NCI-H1694 treated with DMSO at 0.1 percent for 48 hours (cell line): ENCODE results near the gene UST.
"Not testable (repeated sequence)": the region's sequence is repeated elsewhere in the genome, so short reads cannot be mapped to it uniquely, and the experiment has no call there.

ENCODE experiments used
- DNase-seq: peaks from one replicate; lab custom pipeline; 2025; lab: John Stamatoyannopoulos, UW

The UST gene

DNA sequence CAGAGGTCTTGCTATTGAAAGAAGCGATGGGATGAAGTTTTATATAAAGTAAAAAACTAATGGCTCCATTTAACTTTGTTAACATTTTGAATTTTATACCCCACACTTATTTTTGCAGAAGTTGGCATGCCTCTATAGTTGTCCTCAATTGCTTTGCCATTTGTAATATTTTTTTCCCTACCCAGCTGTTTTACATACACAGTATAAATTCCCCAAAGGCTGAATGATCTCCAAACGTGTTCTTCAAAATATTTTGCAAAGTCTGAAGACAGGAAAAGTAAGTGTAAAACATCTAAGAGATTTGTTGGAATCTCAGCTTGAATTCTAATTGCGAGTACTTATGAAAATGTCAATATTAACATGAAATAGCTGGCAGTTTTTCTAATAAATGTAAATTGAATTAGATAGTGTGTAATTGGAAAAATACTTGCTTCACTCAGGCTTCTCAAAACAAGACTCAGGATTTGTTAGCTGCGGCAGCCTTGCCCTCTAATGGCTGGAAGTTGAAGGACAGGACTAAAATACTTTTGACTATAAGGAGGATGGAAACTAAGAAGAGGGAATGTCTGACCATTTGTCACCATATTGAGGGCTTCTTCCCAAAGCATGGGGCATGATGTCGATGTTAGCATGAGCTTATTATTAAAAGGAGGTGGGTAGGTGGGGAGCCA, 226.8 kb downstream of the UST start:
- DNase-seq, result no peak

DNA sequence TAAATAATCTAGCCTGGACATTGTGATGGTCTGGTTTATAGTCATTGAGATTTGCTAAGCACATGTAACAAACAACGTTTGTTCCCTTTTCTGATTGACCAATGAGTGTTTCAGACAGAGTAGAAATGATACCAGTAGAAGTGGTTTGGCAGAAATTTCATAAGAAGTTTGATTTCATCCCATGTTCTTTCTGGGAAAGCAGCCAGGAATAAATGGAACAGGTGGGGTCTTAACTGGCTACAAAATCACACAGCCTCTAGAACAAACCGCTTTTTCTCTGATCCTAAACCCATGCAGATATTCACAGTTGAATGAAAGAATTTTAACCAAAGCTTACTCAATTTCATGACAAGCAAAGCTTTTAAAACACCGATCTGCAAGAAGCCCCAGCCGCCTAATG, 227.5 kb downstream of the UST start:
- no peak for DNase-seq

DNA sequence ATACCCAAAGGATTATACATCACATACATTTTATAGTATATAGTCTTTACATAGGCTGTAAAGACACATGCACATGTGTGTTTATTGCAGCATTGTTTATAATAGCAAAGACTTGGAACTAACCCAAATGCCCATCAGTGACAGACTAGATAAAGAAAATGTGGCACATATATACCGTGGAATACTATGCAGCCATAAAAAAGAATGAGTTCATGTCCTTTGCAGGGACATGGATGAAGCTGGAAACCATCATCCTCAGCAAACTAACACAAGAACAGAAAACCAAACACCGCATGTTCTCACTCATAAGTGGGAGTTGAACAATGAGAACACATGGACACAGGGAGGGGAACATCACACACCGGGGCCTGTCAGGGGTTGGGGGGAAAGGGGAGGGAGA, 231.5 kb downstream of the UST start:
- DNase-seq, result not testable (repeated sequence)

DNA sequence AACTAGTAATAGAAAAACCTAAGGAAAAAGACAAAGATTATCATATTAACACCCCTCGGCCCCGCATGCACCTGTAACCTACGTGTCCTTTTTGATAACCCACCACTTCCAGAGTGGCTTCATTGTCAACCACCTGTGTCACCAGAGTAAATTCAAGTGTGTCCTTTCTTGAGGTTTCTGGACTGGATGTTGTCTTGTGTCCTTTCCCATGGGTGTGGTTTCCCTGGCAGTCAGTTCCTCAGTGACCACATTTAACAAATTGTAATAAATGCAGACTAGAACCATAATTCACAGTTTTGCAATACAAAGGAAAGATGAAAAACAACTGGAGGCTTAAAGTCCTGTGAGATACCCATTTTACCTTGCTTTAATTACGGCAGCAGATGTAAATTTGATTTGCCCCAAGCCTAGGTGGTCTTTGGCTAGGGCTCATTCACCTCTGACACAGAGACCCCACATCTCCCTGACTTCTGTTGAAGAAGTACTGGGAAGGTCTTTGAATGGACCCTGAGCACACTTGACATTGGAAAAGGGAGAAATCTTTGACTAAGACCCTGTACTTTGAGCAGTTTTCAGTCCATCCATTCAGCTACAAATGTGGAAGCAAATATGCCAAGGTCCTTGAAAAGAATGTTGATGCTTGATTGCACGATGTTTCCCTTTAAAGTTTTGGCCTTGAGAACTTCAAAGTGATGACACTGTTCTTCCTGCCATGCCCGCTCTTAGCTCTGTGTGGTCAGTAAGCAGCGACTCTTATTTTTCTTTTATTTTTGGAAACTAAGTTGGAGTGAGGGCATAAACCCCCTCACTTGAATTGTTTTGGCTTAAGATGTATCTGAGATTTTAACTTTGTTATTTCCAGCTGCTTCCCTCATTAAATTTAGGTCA, 232.4 kb downstream of the UST start:
- DNase-seq, result no peak

DNA sequence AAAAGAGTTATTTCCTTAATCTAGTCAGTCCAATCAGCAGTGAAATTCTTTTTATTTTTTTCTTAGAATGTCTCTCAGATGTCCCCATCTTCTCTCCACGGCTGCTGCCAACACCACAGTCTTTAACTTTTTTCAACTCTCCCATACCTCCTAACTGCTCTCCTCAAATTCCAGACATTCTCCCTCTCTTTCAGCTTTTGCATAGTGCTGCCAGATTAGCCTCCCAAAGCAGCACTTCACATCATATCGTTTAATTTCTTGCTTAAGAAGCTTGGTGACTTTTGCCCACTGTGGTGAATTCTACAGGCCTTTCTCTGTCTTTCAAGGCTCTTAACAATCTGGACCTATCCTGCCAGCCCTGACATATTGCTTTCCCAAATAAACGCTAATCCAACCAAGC, 233.4 kb downstream of the UST start:
- no peak for DNase-seq

DNA sequence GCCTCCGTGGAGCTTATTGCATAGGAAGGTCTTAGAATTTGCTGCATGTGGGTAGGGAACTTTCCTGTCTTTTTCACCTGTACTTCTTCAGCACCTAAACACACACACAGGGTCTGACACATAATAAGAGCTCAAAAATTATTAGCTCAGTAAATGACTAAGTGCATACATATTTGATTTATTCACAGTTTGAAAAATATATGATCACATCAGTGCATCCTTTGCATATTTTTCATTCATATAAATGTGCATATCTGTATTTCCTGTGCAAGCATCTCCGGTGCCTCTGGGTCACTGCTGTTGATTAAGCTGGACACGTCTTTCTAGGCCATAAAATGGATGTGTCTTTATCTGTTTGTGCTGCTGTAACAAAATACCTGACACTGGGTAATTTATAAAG, 234.7 kb downstream of the UST start:
- no peak for DNase-seq

DNA sequence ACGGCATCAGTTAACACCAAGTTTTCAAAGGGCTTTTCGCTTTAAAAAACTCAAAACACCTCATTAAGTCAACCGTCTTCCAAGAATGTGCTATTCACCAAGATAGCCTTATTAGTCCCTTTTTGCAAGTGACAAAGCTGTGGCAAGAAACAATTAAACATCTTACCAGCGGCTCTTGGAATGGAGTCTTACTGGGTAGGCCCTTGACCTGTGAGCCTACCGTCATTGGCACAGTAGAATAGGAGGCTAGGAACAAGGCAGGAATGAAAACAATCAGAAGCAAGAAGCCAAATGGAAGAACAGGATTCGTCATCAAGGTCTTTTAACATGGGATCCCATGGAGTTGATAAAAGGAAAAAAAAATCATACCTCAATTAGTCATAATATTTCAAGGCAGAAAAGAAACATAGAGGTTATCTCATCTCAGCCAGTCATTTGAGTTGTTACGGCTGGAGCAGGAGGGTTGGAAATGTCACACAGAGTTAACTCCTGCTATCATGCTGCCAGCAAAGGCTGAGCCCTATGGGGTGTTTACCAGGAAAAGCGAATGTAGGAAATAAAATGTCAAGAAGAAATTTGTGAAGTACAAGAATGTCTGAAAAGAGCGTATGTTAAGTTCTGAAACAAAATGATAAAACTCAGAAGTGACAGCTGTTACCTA, 236.4 kb downstream of the UST start:
- DNase-seq, result no peak

DNA sequence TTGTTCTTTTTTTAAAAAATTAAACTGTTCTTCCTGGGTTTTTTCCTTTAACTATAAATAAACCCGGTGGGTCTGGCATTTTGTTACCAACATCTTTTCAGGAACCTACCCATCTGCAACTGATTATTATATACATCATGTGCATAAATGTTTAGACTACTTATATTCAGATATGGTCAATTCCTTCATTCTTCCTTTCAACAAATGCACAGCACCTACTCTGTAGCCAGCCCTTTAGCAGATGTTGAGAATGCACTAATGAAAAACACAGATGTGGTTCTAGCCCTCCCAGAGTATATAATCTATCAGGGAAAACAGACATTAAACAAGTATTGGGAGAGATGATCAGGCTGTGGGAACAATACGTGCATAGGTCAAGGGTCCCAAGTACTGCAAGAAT, 237.1 kb downstream of the UST start:
- no peak for DNase-seq

DNA sequence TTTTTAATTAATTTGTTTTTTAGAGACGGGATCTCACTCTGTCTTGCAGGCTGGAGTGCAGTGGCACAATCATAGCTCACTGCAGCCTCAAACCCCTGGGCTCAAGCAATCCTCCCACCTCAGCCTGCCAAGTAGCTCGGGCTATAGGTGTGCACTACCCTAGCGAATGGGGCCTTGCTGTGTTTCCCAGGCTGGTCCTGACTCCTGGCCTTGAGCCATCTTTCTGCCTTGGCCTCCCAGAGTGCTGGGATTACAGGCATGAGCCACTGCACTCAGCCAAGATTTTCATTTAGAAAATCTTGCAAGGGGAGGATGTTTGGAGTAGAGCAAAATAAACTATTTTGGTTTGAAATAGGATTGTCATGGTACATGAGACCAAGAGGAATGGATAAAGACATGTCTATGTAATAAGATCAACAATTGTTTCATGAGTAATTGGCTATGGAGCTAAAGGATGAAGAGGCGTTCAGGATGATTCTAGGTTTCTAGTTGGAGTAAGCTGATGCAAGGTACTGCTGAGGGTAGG, 237.8 kb downstream of the UST start:
- DNase-seq, result no peak

DNA sequence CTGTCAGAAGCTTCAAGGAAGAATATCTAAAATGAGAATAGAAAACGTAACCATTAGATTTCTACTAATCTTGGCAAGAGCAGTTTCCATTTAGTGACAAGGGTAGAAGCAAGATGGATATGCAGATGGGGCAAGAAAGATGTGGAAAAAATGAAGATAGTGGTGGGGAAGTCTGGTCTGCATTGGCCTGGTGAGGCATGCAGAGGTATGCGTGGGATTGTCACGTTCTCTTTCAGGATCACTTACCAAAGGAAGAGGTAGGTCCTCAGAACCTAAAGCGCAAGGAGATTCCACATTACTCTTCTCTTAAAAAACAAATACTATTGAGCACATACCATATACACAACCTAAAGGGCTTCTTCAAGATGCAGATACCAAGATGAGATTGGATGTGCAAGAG, 238.7 kb downstream of the UST start:
- no peak for DNase-seq

DNA sequence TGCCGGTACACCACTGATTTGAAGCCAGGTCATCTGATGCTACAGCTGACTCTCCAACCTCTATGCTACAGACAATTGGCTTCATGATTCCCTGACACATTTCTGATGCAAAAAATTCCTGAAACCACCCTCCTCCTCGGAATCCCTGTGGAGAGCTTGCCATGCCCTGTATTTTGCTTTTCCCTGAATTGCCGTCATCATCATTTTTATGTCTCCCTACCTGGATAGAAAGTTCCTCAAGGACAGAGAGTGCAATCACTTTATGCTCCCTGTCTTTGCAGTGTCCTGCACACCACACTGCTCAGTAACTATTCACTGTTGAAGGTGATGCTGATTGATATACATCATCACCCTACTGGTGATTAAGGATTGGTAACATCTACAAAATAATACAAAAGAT, 239.8 kb downstream of the UST start:
- DNase-seq, result no peak

DNA sequence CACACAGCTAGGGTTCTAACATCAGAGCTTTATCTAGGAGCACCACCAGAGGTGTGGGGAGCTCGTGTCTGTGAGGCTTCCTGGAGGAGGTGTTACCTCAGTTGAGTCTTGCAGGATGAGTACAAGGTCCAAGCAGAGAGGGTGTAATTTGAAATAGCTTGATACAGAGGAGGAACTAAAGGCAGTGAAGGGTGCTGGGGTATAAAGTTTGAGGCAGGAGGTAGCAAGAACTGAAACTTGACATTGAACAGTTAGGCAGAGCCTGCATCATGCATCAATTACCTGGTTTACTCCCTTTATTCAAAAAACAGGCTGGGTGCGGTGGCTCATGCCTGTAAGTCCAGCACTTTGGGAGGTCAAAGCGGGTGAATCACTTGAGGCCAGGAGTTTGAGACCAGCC, 241.2 kb downstream of the UST start:
- no peak for DNase-seq

DNA sequence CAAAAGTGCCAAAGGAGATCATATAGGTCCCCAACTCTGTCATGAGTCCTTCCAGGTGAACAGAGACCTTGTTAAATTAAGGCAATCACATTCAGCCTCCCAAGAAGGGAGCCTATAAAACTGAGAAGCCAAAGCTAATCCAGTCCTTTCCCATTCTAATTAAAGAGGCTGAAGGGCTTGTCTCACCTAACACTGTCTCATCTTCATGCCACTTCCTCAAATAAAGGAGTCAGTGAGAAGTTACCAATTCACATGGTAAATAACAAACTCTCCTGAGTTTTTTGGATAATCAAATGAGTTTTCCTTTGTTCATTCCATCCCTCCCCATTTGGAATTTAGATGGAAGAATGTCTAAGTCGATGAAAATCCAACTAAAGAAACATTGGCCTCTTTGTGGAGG, 242.8 kb downstream of the UST start:
- DNase-seq, result no peak

DNA sequence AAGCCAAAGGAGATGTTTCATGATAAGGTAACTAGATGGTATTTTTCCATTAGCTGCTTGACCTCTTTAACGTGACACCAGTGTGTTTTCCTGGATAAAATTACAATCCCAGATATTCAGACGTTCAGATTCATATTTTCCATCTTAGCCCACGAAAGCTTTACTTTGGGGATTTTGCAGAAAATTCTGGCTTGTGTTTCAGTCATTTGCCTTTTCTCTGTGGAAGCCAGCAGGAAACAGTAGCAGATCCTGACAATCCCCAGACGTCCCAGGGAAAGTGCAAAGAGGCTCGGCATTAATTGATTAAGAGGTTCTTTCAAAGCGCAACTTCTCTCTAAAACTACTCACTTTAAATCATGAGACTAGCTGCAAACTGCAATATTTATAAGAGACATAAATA, 243.6 kb downstream of the UST start:
- no peak for DNase-seq

DNA sequence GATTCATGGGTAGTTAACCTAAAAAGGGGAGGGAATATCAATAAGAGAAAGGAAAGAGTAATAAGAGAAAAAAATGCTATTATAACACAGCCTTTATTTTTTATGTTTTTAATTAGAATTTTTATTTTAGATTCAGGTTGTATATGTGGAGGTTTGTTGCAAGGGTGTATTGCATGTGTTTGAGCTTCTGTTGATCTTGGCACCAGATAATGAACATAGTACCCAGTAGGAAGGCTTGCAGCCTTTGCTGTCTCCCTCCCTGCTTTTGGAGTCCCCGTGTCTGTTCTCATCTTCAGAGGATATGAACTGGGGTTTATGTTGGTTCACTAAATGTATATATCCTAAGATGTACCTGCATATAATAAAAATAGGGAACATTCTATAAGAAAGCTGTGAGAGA, 250.0 kb downstream of the UST start:
- no peak for DNase-seq

DNA sequence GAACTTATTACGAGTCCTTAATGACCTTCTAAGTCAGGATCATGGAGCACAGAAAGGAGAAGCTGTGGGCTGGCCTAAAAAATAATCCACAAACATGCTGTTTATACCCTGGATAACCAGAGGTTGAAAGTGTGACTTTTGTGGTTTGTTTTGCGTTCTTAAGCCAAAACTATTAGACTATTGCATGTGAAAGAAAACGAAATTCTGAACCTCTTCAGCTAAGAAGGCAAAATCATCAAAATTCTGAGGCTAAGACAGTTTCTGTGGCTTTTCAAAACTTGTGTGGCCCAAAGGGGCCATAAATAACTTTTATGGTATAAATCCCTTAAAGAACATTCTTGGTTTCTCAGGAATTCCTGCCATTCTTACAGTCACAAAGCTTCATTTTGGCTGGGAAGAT, 251.0 kb downstream of the UST start:
- DNase-seq, result no peak

DNA sequence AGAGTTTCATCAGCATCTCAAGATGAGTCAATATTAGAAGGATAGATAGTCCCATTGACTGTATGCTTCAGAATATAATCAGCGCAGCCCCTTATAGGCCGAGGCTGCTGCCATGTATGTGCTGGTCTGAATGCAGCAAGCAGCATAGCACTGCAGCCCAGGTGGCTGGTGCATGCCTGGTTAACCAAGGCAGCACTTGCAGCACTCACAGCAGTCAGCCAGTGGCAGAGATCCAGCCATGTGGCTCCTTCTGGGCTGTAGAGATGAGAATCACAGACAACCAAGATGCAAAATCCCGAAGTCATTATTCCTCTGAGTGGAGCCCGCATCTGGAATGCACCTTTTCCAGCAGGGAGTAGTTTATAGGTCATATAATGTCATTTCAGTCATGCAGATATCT, 251.9 kb downstream of the UST start:
- DNase-seq, result no peak

DNA sequence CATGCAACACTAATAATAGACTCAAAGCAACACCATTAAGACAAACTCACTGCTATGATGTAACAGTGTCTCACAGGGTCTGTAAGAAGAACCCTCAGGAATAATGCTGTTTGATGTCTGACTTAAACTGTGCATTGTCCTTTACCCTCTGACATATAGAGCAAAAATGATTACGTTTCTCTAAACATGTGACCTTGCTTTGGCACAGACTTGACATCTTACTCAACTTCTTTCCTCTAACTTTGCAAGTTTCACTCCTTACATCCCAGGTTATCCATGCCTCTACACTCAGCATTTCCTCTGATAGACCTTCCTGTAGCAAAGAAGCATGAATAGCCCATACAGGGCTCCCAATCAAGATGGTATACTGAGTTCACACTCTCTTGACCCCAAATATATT, 252.7 kb downstream of the UST start:
- DNase-seq, result no peak

DNA sequence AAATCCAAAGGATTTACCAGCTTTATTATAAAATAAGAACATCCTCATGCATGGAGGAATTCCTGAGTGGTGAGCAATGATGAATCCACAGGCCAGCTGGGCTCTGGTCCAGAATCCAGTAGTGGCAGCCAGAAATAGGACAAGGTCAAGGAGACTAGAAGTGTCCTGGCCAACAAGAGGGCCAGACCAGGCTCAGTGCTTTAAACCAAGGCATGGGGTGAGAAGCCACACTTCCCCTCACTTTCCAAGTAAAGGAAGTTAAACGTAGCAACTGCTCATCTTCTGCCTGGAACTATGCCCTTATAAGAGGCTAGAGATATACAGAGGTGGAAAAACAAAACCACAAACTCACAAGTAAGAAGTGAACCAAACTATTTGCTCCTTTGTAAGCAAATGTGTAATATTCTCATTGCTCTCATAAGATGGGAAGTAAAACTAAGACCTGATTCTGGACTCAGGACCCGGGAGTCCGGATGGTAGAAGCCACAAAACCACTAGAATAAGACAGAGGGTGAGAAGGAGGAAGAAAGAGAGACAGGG, 253.2 kb downstream of the UST start:
- no peak for DNase-seq

DNA sequence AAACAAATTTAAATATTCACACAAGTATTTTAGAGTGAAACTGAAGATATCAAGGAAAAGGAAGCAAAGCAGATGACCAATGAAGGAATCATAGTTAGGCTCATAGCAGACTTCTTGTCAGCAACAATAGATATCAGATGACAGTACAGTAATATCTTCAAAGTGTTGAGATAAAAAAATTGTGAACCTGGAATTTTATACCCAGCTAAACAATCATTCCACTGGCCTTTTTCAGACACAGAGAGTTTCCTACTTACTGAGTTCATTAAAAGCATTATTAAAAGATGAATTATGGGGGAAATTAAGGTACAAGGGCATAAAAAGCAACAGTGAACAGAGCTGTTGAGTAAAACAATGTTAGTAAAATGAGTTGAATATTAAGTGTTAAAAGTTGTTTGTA, 254.6 kb downstream of the UST start:
- DNase-seq, result no peak

DNA sequence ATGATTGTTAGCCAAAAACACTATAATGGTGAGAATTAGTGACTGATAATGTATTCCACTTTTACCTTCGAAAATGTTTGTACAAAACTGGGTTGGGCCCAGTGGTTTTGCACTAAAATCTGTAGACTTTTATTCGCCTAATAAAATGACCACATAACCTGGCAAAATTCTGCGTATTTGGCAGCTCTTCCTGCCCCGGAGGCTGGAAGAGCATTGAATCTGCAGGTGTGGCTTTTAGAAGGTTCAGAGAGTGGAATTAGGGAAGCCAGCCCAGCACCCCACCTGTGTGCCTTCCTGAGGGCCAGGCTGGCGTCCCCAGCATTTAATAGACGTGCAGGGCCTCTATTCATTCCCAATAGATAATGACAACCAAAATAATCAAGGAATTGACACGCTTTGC, 256.7 kb downstream of the UST start:
- DNase-seq, result no peak

DNA sequence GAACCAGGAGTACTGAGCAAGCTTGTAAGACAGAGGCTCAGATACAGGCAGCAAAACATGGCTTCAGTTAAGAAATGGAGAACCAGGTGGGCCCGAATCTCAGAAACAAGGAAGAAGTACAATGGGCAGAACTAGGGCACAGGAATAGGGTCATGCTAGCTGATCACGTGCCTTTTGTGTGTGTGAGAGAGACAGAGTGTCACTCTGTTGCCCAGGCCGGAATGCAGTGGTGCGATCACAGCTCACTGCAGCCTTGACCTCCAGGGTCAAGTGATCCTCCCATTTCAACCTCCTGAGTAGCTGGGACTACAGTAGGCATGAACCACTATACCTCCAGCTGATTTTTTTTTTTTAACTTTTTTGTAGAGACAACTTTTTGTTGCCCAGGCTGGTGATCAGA, 257.8 kb downstream of the UST start:
- no peak for DNase-seq

DNA sequence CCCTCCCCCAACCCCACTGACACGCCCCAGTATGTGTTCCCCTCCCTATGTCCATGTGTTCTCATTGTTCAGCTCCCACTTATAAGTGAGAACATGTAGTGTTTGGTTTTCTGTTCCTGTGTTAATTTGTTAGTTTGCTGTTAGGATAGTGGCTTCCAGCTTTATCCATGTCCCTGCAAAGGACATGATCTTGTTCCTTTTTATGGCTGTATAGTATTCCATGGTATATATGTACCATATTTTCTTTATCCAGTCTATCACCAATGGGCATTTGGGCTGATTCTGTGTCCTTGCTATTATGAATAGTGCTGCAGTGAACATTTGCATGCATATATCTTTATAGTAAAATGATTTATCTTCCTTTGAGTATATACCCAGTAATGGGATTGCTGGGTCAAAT, 259.4 kb downstream of the UST start:
- not testable (repeated sequence) for DNase-seq
